GM21360 (cell line): ENCODE data around the gene LPP.
"Not testable (repeated sequence)": the region's sequence is repeated elsewhere in the genome, so short reads cannot be mapped to it uniquely, and the experiment has no call there.

Experiments
- ATAC-seq: cut with Tn5 transposase; IDR thresholded peaks from one replicate; pipeline ENCODE4 v1.9.1; 2021; ENCODE audit warnings: mild to moderate bottlenecking, moderate library complexity; ENCODE audit not compliant: unreplicated experiment

The LPP gene, protein sequence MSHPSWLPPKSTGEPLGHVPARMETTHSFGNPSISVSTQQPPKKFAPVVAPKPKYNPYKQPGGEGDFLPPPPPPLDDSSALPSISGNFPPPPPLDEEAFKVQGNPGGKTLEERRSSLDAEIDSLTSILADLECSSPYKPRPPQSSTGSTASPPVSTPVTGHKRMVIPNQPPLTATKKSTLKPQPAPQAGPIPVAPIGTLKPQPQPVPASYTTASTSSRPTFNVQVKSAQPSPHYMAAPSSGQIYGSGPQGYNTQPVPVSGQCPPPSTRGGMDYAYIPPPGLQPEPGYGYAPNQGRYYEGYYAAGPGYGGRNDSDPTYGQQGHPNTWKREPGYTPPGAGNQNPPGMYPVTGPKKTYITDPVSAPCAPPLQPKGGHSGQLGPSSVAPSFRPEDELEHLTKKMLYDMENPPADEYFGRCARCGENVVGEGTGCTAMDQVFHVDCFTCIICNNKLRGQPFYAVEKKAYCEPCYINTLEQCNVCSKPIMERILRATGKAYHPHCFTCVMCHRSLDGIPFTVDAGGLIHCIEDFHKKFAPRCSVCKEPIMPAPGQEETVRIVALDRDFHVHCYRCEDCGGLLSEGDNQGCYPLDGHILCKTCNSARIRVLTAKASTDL

DNA sequence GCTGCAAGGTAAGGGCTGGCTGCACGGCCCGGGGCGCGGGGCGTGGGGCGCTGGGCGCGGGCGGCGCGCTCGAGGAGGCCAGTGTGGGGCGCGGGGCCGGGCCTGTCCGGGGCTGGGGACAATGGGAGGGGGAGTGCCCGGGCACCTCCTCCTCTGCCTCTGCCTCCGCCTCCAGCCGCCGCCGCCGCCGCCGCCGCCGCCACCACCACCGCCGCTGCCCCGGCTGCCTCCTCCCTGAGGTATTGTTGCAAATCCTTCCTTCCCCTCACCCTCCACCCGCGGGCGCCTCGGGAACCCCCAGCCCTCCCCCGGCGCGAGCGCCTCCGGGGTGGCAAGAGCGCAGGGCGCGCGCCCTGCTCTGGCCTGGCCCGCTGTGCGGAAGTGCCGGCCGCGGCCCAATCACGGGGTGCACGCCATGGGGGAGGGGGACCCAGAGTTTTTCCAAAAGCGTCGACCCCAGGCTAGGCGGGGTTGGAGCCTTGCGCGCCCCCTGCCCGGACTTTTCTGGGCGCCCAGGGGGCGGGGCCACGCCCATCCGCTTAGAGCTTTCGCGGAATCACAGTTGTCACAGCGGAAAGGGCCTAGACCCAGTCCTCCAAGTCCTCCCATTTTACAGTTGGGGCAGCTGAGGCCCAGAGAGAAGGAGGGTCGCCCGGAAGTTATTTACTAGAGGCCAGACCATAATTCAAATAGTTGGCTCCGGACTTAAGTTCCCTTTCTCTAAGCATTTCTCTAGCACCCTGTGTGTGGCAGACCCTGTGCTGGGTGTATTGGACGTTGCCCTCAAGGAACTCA is at the start of gene LPP:
Gene LPP (plus strand): TSS at position 144 of the 795 bp plus-strand sequence. CDS start 251,964 bp downstream, outside the sequence.
- ATAC-seq: peak; percentile 85

DNA sequence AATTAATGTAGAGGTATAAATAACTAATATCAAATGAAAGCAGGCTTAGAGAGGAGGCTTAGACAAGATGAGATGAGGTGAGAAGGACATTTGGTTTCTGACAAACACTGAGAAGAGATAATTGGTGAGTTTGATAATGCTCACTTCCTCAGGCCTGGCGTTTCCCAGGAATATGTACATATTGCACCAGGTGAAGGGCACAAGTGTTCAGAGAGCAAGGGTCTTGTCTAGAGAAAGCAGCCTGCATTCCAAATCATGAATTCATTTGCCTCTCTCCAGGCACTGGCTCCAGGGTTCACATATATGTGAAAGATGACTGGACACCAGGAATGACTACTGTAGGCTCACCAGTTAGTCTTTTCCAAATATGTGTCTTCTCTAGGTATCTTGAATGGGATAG is 48.0 kb upstream of the LPP start:
- ATAC-seq: no peak

DNA sequence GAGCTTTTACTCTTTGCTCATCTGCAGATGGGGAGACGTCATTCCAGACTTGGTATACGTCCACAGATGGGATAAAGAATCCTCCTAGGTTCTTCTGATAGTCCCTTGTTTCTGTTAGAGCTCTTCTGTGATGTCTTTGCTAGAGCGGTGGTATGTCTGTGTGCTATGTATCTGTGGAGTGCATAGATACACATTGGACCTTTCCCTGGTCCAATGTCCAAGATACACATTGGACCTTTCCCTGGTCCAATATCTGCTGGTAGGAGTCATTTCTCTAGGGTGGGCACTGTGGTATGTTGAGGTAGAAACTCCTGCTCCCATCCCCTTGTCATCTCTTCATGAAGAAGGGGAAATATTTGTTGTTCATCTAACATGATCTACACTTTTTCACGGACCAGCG is 47.5 kb upstream of the LPP start:
- no peak for ATAC-seq

DNA sequence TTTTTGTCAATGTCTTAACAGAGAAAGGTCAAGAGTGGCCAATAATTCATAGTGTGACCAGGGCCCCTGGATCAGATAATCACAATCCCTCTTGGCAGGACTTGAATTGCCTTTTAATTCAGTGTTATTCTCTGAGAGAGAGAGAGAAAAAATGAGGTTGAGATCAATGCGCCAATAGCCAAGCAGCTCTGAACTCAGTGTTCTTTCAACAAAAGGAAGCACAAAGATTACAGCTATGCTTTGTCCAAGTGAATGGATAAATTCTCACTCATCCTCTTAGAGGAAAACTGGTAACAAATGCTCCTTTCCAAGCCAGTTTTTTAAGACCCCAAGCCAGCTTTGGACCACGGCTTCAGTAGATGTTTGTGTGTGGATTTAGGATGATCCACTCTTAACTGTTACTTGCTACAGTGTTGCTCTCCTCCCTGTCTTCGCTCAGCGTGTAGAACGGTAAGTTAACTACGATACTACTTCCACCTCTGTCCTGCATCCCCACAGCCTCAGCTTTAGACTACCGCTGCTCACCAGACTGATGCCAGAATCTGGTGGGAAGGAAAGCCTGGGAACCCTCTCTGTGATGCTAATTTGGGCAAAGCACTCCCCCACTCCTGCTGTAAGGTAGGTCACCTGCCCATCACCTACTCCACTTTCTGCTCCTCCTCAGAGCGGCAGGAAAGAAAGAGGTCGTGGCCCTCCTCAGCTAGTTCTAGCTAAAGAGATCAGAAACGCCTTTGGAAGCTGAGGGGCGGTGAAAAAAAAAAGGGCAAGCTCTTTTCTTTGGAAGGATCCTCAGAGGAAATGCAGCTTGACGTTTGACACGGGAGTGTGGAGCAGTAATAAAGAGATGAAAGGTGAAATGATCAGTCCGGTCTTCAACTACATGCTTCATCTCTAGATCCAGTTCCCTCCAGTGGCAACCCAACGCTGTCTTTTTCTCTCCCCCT is 46.8 kb upstream of the LPP start:
- ATAC-seq: no peak

DNA sequence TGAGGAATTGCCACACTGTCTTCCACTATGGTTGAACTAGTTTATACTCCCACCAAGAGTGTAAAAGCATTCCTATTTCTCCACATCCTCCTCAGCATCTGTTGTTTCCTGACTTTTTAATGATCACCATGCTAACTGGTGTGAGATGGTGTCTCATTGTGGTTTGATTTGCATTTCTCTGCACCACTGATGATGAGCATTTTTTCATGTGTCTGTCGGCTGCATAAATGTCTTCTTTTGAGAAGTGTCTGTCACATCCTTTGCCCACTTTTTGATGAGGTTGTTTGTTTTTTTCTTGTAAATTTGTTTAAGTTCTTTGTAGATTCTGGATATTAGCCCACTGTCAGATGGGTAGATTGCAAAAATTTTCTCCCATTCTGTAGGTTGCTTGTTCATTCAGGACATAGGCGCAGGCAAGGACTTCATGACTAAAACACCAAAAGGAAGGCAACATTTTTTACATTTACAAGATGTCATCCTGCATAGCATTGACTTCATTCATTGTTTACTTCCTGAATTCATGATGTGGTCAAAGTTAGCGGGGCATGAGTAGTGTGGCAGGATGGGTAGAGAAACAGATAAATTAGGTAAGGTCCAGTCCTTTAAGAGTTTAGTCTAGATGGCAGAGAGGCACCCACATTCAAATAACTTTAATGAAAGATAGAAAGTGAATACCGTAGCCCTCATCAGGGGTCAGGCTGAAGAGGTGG is 45.1 kb upstream of the LPP start:
- no peak for ATAC-seq

DNA sequence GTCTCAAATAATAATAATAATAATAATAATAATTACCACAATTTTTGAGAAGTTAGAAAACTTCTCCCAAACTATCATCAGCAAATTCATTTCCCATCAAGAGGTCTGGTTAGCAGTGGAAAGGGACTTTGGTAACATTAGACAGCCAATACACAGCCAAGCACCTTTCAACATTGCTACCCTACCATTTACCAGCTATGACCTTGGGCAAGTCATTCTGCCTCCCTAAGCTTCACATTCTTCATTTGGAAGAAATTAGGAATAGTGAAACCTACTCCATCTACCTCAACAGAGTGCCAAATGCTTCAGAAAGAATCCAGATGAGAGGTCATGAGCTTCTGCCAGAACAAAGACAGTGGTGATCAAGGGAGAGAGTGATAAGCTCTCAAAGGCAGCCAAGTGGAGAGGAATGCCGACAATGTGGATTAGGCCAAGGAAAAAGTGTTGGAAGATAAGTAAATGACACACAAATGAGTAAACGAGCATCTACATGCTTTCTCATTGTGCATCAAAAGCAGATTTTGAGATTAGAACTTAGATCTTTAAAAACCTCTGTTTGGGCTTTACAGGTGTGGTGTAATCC is 42.9 kb upstream of the LPP start:
- ATAC-seq: no peak

DNA sequence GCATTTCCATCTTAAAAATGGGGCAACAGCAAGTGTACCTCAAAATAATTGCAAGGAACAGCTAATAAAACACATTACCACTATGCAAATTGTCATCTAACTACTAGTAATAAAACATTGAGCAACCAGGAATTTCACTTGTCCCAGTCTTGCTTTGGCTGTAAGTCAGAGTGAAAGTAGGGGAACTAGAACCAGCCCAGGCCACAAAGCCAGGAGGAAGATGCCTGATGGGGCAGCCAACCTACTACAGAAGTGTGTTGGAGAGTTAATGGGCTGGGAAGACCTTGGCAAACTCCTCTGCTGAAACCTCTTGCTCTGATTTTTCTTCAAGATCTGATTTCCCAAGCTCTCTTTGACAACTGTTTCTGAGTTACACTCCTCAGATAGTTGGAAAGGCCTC is 40.2 kb upstream of the LPP start:
- no peak for ATAC-seq

DNA sequence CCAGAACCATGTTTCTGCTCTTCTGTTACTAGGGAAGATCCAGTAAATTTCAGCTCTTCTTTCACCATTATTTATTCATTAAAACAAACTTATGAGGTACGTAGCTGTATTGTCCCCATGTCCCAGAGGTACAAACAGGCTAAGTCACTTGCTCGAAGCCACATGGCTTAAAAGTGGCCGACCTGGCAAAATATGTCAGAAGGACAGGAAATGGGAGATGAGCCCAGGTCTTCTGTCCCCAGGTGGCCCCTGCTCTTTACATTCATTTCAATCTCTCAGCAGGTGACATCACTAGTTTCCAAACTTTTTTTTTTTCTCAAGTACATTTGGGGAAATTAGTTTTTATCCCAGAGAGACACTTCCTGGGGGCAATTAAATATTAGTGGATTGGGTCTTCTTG is 34.1 kb upstream of the LPP start:
- no peak for ATAC-seq

DNA sequence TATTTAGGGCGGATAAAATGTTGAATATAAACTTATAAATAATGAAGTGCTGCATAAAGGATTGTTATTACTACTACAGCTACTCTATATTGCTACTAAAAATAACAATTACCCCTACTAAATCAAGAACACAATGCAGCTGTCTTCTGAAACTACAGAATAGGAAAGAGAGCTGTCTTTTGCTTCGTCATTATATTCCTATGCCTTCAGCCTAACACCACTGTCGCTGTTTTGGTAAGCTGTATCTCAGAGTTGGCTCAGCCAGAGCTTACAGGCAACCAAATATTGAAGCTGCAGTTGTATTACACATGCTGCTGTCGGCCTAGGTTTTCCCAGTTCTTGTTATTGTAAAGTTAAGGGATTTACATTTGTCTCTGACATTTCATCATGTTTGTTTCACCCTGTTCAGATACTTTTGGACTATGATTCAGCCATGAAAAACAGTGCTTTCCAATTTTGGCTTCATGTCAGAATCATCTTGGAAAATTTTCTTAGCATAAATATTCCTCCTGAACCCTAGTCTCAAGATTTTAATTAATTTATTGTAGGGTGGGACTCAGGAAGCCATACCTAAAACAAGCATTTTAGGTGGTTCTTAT is 31.3 kb upstream of the LPP start:
- no peak for ATAC-seq

DNA sequence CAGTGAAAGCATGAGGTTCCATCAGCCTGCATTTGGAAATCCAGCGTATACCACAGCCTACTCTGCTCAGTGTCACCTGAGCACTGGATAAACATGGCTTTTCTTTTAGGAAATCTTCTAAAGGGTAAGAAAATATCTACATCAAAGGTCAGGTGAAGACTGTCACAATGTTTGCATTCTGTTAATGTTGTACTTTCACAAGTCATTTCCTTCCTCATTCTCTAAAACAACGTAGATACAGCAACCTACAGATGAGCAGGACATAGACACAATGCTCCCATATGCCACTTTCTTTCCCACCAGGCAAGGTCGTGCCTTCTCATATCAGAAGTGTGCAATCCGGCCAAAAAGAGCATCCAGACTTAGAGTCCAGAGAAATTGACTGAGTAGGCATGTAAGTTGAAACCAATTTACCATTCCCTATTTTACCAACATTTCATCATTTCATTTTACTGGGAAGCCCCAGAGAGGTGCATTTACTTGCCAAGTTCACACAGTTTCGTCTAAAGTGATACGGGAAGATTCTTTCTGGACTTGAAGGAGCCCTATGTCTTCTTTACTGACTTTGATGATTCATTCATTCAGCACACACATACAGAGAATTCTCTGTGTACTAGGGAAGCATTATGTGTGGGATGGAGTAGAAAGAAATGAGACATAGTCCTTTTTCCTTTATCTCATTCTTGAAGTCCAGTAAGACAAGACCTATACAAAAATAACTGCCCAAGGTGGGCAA is 30.6 kb upstream of the LPP start:
- no peak for ATAC-seq

DNA sequence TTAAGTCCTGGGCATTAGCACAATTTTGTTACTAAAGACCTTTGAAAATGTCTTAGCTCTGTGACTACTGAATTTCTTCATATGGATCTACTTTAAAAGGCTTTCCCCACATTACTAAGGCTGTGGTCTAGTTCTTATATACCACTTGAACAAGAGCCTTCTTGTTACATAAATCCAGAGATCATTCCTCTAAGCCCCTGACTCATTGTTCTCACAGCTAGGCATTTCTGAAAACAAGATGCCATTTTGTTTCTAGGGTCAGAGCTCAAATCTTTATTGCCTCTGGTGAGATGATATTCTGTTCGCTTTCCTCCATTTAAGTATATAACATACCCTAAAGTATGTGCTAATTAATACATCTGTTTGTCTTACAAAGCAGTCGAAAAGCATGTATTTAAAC is 29.8 kb upstream of the LPP start:
- no peak for ATAC-seq

DNA sequence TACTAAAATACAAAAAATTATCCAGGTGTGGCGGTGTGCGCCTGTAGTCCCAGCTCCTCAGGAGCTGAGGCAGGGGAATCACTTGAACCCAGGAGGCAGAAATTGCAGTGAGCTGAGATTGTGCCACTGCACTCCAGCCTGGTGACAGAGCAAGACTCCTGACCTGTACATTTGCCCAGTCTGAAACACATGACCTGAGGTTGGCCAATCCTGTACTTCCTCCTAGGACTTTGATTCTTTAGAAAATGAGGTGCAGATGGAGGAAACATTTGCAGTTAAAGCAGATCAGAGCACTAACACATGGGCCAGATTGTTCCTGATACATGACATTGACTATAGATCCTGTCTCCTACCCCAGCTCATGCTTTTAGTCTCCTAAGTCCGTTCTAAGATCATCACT is 28.9 kb upstream of the LPP start:
- ATAC-seq: no peak

DNA sequence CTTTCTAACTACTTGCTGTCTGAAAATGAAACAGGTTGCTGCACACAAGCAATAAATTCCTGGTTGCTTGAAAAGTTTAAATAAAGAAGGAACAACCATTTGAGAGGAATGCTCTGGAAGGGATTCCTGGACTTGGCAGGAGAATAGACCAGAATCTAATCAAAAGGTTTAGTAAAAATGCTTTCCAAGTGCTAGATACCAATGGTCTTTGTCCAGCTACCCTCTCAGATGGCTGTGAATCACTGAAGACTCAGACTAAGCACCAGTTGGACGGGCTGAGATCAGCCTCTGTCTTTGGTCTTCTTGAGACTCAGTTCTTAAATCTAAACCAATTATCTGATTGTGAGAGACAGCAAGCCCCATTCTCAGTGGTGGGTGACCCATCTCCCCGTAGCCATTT is 27.7 kb upstream of the LPP start:
- ATAC-seq: no peak

DNA sequence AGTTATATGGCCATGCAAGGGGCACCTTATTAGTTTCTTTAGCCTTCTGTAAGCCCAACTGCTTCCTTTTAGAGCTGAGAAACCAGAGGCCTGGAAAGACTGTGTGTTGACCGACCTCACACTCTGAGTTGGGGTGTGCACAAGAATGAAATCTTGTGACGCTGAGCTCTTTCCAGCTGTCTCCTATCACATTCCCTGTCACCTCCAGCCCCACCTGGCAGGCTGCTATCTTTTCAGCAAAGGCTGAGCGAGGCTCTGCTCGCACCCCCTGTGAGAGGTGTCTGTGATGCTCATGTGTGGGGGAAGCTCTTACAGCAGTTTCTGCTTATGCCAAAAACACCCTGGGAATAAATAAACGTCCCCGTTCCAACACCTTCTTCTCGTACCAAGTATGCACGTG is 27.0 kb upstream of the LPP start:
- ATAC-seq: no peak

DNA sequence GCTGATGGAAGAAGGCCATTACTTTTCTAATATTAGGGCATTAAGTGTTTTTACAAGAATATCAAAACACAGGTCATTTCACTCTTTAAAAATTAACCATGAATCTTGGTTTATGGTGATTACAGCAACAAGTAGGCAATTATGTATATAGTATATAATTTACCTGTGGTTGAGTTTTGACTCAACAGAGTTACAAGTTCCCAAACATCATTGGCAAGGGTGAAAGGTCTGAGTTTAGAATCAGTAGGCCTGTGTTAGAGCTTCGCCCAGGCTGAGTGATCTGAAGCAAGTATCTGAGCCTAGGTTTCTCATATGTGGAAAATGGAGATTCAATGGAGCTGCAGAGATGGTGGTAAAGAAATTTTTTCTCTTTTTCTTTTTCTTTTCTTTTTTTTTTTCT is 25.1 kb upstream of the LPP start:
- ATAC-seq: no peak

DNA sequence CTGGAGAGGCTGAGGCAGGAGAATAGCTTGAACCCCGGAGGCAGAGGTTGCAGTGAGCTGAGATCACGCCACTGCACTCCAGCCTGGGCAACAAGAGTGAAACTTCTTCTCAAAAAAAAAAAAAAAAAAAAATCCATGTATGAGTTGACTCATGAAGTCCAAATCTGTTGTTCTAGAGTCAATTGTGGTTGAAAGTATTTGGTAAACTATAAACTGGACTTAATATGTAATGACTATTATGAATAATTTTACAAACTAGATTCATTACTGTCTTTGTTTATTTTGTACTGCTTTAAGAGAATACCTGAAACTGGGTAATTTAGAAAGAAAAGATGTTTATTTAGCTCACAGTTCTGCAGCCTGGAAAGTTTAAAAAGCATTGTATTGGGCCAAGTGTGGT is 22.9 kb upstream of the LPP start:
- ATAC-seq: not testable (repeated sequence)

DNA sequence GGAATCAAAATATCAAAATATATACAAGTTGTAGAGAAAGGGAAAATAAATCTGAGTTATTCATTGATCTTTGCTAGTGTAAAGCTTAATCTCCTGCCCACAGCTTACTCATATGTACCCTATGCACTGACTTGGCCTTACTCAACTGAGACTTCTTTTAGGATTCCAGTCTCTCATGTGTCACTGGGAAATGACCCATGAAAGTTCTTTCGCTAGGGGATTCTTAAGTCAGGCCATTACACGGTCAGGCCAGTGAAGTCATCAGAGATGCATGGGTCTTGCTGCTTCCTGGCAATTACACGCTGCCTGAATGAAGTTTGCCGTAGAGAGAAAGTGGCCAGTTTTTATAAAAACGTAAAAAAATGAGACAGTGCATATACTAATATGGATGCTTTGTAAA is 20.7 kb upstream of the LPP start:
- no peak for ATAC-seq

DNA sequence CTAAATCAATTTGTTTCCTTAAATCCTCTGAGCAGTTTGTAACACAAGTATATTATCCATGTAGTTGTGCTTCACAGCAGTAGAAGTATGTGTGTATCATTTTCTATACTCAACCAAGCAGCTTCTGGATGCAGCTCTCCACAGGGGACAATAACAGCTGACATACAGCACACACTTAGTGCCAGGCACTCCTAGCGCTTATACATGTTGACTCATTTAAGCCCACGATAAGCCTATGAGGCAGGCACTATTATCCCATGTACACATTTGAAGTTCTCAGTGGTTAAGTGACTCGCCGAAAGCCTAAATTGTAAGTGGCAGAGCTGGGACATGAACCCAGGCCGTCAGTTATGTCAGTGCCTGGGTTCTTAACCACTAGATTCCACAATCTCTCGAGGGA is 20.3 kb upstream of the LPP start:
- no peak for ATAC-seq

DNA sequence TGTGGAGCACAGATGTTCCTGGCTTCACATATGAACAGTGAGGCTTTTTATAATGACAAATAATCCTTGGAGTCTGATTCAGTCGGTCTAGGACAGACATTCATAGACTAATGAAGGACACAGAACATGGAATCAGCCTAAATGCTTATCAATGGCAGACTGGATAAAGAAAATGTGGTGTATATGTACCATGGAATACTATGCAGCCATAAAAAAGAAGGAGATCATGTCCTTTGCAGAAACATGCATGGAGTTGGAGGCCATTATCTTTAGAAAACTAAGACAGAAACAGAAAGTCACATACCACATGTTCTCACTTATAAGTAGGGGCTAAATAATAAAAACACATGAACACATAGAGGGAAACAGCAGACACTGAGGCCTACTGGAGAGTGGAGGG is 19.9 kb upstream of the LPP start:
- no peak for ATAC-seq
